ENCODE results near the gene FNTB. TPM values are rescaled to one million over a fixed set of nuclear protein-coding genes. Genes with fewer than 3 reads are reported as not detected.

The FNTB gene
- total RNA-seq, 1 donor from 2014 or later = 6.8 TPM

DNA sequence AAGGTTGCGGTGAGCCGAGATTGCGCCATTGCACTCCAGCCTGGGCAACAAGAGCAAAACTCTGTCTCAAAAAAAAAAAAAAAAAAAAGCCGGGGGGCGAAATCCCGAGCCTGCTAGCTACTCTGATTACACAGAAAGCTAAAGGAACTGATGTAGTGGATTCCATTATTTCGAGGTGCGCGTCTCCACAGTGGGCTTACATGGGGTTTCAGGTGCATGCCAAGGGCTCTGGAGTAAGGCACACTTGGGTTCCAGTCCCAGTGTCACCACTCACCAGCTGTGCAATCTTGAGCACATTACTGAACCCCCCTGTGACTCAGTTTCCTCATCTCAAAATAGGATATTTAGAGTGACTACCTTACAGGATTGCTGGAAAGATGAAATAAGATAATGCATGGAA, 12.9 kb upstream of the FNTB start:
- DNase-seq (ENCODE audit: low read depth) (no peak), FAIRE-seq (no peak)
- Histone ChIP-seq H3K36me3 (ENCODE audit: control insufficient read depth, insufficient read depth, low read length) (no peaks in the 10 kb centered on the region), H3K27me3 (ENCODE audit: control insufficient read depth, insufficient read depth, low read length) (peaks cover 6% of the 10 kb centered on the region), H3K4me3 (ENCODE audit: low read depth, low read length) (no peak overlapping the region)
- TF ChIP-seq, protein P1, sequence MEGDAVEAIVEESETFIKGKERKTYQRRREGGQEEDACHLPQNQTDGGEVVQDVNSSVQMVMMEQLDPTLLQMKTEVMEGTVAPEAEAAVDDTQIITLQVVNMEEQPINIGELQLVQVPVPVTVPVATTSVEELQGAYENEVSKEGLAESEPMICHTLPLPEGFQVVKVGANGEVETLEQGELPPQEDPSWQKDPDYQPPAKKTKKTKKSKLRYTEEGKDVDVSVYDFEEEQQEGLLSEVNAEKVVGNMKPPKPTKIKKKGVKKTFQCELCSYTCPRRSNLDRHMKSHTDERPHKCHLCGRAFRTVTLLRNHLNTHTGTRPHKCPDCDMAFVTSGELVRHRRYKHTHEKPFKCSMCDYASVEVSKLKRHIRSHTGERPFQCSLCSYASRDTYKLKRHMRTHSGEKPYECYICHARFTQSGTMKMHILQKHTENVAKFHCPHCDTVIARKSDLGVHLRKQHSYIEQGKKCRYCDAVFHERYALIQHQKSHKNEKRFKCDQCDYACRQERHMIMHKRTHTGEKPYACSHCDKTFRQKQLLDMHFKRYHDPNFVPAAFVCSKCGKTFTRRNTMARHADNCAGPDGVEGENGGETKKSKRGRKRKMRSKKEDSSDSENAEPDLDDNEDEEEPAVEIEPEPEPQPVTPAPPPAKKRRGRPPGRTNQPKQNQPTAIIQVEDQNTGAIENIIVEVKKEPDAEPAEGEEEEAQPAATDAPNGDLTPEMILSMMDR (IDR thresholded peaks at IDR 0.05; ENCODE audit: insufficient read depth, low read length, severe bottlenecking) = no peak

DNA sequence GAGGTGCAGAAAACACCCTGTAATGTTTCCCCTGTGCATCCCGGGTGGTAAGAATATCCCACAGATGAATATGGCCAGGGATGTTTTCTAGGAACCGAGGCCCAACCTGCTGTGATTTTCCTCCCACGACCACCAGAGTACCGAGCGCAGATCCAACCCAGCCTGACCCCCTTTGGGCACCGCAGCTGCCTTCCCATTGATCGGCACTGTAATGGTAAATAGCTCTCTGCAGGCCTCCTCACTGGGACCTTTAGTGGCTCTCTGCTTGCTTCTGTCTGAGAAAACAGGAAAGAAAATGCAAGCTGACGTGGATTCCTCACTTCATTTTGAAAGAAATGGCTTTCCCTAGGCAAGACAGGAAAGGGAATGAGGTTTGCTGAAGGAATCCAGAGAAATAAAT, 12.1 kb upstream of the FNTB start:
- TF ChIP-seq, protein P1 (IDR thresholded peaks at IDR 0.05; ENCODE audit: insufficient read depth, low read length, severe bottlenecking) = no peak
- H3K4me3 ChIP-seq (ENCODE audit: low read depth, low read length) = no peak overlapping the region
- no peak for FAIRE-seq
- no peak for DNase-seq (ENCODE audit: low read depth)
- peaks cover 6% of the 10 kb centered on the region for H3K27me3 ChIP-seq (ENCODE audit: control insufficient read depth, insufficient read depth, low read length)
- H3K36me3 ChIP-seq (ENCODE audit: control insufficient read depth, insufficient read depth, low read length) = no peaks in the 10 kb centered on the region

DNA sequence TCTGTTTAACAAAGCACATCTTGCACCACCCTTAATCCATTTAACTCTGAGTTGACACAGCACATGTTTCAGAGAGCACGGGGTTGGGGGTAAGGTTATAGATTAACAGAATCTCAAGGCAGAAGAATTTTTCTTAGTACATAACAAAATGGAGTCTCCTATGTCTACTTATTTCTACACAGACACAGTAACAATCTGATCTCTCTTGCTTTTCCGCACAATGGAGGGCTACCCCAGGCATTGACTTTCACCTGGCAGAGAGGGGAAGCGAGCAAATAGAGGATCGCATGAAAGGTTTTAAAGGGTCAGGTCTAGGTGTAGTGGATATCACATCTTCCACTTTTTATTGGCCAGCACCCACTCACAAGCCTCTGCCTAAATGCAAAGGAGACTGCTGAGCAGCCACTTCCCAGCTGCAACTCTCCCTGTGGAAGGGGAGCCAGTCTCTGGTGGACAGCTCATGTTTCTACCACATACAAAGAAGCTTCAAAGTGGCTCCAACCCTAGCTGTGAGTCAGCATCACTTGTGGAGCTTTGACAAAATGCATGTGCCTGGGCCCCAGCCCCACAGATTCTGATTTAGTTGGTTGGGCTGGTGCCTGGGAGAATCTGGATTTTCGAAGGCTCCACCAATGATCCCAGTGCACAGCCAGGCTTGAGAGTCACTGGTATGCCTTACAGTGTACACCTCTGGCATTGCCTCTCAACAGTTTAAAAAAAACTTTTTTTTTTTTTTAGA, 7.2 kb upstream of the FNTB start:
- Histone ChIP-seq H3K27me3 (ENCODE audit: control insufficient read depth, insufficient read depth, low read length) (peaks cover 4% of the 10 kb centered on the region), H3K4me3 (ENCODE audit: low read depth, low read length) (no peak overlapping the region), H3K36me3 (ENCODE audit: control insufficient read depth, insufficient read depth, low read length) (no peaks in the 10 kb centered on the region)
- no peak for DNase-seq (ENCODE audit: low read depth)
- TF ChIP-seq, protein P1 (IDR thresholded peaks at IDR 0.05; ENCODE audit: insufficient read depth, low read length, severe bottlenecking) = no peak
- no peak for FAIRE-seq

DNA sequence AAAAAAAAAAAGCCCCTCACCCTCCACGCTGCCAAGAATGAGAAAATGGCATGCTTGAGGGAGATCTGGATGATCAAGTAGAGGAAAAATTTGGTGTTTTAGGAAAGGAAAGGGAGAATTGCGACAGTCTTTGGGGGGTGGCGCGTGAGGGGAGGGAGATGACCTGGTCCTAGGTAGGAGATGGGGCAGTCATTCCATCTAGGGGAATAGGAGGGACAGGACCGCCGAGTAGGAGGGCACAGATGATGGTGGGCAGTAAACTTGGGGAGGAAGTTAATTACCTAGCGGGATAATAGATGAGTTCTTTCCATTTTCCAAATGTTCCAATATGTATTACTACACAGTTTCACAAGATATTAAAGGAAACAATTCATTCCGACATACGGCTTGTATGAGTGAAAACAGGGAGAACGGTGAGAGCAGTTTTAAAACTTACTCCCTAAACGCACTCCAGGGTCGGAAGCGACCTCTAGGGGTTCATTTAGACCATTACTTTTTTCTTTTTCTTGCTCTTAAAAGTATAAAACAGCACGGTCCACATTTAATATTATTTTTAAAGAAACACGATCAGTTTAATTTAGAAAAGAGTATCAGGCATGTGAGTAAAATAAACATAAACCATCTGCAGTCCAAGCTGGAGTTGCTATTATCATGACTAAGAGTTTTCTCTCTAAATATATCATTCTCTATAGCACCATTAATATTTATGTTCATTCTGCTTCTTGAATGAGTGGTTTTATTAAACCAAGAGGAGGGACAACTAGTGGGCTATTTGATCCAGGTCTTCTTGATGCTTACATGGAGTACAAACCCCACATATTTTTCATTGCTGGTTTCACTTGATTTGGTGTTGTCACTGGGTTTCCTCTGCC, 3.0 kb upstream of the FNTB start:
- TF ChIP-seq, protein P1 (IDR thresholded peaks at IDR 0.05; ENCODE audit: insufficient read depth, low read length, severe bottlenecking) = peak; percentile 51
- FAIRE-seq (no peak), DNase-seq (ENCODE audit: low read depth) (peak; percentile 62)
- Histone ChIP-seq H3K27me3 (ENCODE audit: control insufficient read depth, insufficient read depth, low read length) (no peaks in the 10 kb centered on the region), H3K36me3 (ENCODE audit: control insufficient read depth, insufficient read depth, low read length) (no peaks in the 10 kb centered on the region), H3K4me3 (ENCODE audit: low read depth, low read length) (no peak overlapping the region)

DNA sequence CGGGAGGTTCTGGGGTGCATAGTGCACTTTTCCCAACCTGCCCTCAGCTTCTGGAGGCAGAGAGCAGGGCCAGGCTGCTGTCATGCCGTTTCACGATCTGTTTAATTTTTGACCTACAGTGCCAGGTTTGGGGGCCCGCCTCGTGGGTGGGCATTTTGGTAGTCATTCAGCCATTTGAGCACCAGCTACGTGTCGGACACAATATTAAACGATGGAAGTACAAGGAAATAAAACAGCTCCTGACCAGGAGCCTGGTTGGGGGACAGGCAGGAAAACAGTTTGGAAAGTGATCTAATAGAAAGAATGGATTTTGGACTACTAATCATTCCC, 708 bp downstream of the FNTB start:
- no peak for FAIRE-seq

More for the DNA sequence above, 708 bp downstream of the FNTB start:
- Histone ChIP-seq H3K27me3 (ENCODE audit: control insufficient read depth, insufficient read depth, low read length) (no peaks in the 10 kb centered on the region), H3K4me3 (ENCODE audit: low read depth, low read length) (peak overlapping the region; percentile 72), H3K36me3 (ENCODE audit: control insufficient read depth, insufficient read depth, low read length) (no peaks in the 10 kb centered on the region)
- DNase-seq (ENCODE audit: low read depth) = no peak
- TF ChIP-seq, protein P1 (IDR thresholded peaks at IDR 0.05; ENCODE audit: insufficient read depth, low read length, severe bottlenecking) = no peak

Measured in bronchial epithelial cell (primary cell).